GM18951 (cell line): ENCODE measurements around the gene CKLF.
"Not testable (repeated sequence)": the region's sequence is repeated elsewhere in the genome, so short reads cannot be mapped to it uniquely, and the experiment has no call there.

ENCODE experiments used
- POLR2A ChIP-seq: IDR thresholded peaks from 4 replicates; pipeline ENCODE4 v1.6.1; 2011; ENCODE audit warnings: mild to moderate bottlenecking; ENCODE audit not compliant: insufficient read length, insufficient read depth; ENCODE audit errors: extremely low read depth
- in situ Hi-C: fragments of 300-500 bp; cut with MboI; formaldehyde crosslinking; loops from one replicate; pipeline ENCODE4 v1.12.0; 2022; ENCODE audit warnings: low sequenced_read_pairs, mixed read lengths, inconsistent platforms; ENCODE audit not compliant: unreplicated experiment

CKLF gene

GRCh38 chr16:66562409-66562808 is 10.0 kb downstream of the CKLF start:
- TF ChIP-seq POLR2A, result no peak
- in situ Hi-C loops, result no loop called here

- in situ Hi-C loops, result no loop called here
- no peak for TF ChIP-seq POLR2A
Measured at GRCh38 chr16:66562986-66563385, 10.6 kb downstream of the CKLF start.

GRCh38 chr16:66563574-66564334 is 11.4 kb downstream of the CKLF start:
- TF ChIP-seq POLR2A, result no peak
- in situ Hi-C loops, result no loop called here

GRCh38 chr16:66566051-66566901 is 13.9 kb downstream of the CKLF start, which contains the start of gene CMTM1:
Gene CMTM1, plus strand, starts transcription at chr16:66566439. Its CDS starts 75 bp downstream, at chr16:66566514.
- in situ Hi-C loops, result no loop called here
- no peak for TF ChIP-seq POLR2A

GRCh38 chr16:66567270-66567669 is 14.9 kb downstream of the CKLF start:
- in situ Hi-C loops, result not testable (repeated sequence)

GRCh38 chr16:66568355-66568754 is 16.0 kb downstream of the CKLF start:
- TF ChIP-seq POLR2A, result no peak
- in situ Hi-C loops, result no loop called here

- TF ChIP-seq POLR2A, result no peak
- in situ Hi-C loops, result no loop called here
Measured at GRCh38 chr16:66569131-66569530, 16.8 kb downstream of the CKLF start.

- TF ChIP-seq POLR2A, result no peak
- in situ Hi-C loops, result no loop called here
Measured at GRCh38 chr16:66569827-66570405, 17.5 kb downstream of the CKLF start.

GRCh38 chr16:66572356-66572755 is 20.0 kb downstream of the CKLF start:
- in situ Hi-C loops, result no loop called here
- TF ChIP-seq POLR2A, result no peak

- in situ Hi-C loops, result no loop called here
- no peak for TF ChIP-seq POLR2A
Measured at GRCh38 chr16:66574081-66574480, 21.7 kb downstream of the CKLF start.

GRCh38 chr16:66574531-66574930 is 22.2 kb downstream of the CKLF start:
- in situ Hi-C loops, result no loop called here

GRCh38 chr16:66575060-66575459 is 22.7 kb downstream of the CKLF start:
- no peak for TF ChIP-seq POLR2A
- in situ Hi-C loops, result no loop called here

More at GRCh38 chr16:66574531-66574930, 22.2 kb downstream of the CKLF start:
- no peak for TF ChIP-seq POLR2A

- in situ Hi-C loops, result no loop called here
- no peak for TF ChIP-seq POLR2A
Measured at GRCh38 chr16:66576296-66576695, 23.9 kb downstream of the CKLF start.
